ENCODE data around the gene SHROOM3.

GRCh38 chr4:76589872-76590797 is 155.1 kb downstream of the SHROOM3 start:
- TF ChIP-seq NPAS2 (CRISPR knock-in tag; IDR thresholded peaks at IDR 0.05; ENCODE audit: borderline replicate concordance) (no peak), KDM1A (IDR thresholded peaks at IDR 0.05; ENCODE audit: low read depth) (no peak)
